Measurements from ENCODE around the gene CDC73.
"Not testable (repeated sequence)": the region's sequence is repeated elsewhere in the genome, so short reads cannot be mapped to it uniquely, and the experiment has no call there.

The CDC73 gene

GRCh38 chr1:193183019-193183627, 61.3 kb downstream of the CDC73 start:
- DNase-seq, result no peak

DNA sequence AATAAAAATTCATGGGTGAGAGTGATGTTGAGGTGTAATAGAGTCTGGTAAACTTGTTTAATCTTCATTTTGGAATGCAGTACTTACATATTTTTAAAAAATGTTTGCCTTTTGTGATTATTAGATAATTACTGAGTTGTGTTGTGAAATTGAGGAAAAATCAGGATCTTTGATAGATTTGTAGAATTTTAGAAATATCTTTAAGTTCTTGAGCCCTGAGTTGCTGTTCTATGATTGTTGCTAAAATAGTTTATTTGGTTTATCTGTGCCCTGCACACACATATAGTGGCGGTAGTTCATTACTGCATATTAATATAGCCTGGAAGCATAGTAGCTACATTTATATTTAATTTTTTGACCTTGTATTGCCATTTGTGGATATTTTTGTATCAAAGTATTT, 62.9 kb downstream of the CDC73 start:
- DNase-seq, result no peak

DNA sequence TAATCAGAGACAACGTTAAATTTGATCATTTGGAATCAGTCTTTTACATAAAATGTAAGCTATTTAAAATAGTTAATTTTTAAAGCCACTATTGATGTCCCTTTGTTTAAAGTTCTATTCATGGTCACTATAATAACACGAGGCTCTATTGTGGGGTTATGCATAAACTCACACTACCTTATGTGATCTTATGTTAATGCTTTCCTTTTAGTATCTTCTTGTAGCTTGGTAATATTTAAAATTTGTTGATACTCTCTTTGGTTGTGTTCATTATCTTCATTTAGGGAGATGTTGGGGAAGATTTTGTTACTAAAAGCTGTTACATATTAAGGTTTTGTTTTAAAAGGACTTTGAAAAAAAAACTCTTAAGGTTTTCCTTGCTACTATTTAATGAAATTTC, 63.4 kb downstream of the CDC73 start:
- no peak for DNase-seq

DNA sequence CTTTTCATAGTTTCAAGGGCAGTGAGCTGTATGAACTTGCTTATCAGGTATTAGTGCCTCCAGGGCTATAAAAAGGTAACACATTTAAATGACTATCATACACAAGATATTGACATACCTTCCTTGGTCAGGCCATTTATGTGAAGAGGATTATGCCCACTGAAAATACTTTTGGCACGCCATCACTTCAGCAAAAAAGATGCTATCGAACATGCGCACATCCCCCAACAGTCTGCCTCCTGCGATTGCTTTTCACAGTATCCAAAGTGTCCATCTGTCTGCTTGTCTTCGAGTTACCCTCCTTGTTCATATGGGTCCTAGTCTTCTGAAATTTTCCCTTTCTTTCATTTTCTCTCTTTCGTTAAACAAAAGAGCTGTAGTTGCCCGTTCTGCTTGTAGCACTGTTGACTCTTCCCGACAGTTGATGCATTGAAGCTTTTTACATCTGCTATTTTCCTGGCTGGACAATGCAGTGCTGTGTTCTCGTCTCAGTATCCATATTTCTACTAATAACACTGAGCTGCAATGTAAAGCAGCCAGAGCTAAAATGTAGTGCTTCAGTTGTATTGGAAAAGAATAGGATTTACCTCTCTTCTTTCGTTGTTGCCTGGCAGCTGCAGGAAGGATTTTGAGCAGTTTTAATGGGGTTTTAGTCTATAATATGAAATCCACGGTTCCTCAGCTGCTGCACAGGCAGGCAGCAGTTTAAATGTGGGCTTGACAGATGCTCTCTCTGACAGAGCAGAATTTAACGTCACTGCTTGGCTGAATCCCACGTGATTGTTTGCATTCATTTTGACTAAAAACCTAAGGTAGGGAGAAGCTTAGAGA, 64.3 kb downstream of the CDC73 start, which contains the start of gene B3GALT2:
TSS of gene B3GALT2 (minus strand) at position 713 of the 831 bp plus-strand sequence. CDS start 5,051 bp downstream, outside the sequence.
- no peak for DNase-seq

GRCh38 chr1:193187114-193187513, 65.3 kb downstream of the CDC73 start:
- no peak for DNase-seq

GRCh38 chr1:193188915-193189314, 67.1 kb downstream of the CDC73 start:
- DNase-seq, result not testable (repeated sequence)

DNA sequence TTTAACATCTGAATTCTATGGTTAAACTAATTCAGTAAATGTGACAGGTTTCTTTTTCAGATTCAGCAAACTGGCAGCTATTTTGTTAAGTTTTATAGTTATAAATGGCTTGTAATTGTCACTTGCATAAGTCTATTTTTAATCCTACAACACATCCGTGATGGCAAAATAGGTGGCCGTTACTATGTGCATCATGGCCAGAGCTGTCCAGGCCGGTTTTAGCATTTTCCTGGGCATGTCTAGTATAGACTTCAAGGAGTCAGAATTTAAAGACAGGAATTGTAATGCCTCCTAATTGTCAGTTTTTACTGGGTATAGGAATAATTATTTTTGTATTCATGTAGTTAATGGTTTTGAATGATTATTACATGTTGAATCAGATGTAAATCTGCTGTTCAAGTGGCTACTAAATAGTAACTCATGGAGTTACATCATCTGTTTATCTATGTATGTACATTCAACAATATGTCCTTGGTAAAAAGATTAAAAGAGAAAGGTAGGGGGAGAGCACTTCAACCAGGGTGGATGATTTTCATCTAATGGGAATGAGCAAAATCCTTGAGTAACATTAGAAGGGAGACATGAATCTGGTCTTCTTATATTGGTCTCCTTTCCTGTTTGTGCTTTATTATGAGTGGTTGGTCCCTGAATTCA, 67.7 kb downstream of the CDC73 start:
- no peak for DNase-seq

- DNase-seq, result no peak
These were observed 68.4 kb downstream of the CDC73 start for GRCh38 chr1:193190096-193190744.

DNA sequence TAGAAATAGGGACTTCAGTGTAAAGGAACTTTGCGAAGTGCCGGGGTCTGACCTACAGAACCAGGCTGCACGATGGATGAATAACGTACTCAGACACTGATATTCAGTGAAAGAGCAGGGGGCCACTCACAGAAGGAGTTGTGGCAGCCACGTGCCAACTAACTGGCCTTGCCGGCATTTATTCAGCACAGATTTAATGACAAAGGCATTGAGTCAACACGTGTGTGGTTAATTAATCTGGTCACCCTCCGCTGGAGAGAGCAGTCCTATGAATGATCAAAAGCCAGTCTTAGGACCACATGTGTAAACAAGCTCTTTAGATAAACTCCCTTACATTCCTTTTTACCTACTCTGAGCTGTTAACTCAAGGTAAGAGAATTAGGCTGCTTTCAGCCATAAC, 70.8 kb downstream of the CDC73 start:
- no peak for DNase-seq

GRCh38 chr1:193199940-193200339, 78.1 kb downstream of the CDC73 start:
- no peak for DNase-seq

DNA sequence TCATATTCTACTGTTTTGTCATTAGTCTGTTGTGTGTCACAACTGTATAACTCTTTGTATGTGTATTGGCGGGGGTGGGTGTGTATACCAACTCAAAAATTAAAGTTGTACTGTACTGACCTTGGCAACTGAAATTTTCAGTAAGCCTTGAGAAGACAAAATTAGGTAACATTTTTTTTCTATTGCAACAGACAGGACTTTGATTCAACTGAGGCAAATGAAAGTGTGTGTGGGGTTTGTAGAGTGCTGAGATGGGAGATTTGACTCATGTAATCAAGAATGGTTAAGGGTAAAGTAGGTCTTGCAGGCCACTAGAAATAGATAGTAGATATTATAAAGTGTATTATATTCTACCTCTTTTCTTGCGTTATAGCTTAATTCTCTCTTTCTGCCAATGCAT, 79.2 kb downstream of the CDC73 start:
- no peak for DNase-seq

DNA sequence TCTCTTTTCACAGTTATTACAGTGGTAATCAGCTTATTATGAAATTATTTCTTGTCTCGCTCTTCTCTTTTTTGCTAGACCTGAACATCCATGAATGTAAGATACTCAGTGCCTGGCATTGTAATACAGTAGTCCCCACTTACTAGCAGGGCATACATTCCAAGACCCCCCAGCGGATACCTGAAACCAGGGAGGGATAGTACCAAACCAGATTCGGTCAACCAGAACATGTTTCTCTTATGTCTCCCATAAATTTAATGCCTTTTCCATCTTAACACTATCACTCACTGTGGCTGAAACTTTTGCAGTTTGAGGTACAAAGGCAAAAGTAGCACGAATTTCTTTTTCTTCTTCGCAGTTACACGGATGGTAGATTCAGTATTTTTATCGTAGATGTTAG, 89.2 kb downstream of the CDC73 start:
- no peak for DNase-seq

GRCh38 chr1:193211539-193211938, 89.7 kb downstream of the CDC73 start:
- no peak for DNase-seq

- no peak for DNase-seq
These were observed 90.8 kb downstream of the CDC73 start for GRCh38 chr1:193212637-193213036.

DNA sequence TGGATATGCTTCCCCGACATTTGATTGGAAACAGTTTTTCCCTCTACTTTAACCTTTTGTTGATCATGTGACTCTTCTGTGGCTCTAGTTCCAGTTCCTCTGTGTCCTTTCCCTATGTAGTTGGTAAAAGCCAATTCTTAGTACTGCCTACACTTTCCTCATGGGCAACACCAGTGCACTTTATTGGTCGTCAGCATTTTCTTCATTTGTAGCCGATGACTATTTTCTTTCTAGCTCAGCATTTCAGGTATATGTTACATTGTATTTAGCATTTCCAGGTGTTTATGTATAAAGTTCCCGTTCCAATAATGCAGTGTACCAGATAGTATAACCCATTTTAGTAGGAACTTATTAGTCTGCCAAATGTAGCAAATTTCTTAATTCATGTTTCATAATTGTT, 92.2 kb downstream of the CDC73 start:
- DNase-seq, result no peak

DNA sequence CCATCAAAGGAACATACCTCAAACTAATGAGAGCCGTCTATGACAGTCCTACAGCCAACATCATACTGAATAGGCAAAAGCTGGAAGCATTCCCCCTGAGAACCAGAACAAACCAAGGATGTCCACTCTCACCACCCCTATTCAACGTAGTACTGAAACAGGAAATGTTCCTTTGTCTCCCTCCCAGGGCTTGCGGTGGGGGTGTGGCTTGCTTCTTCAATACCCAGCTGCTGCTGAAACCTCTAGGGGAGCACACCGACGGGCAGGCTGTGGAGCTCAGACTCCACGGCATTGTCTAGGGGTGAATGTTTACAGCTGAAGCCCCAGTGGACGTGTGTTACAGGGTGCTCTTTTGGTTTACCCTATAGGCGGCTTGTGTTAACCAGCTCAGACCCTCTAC, 95.1 kb downstream of the CDC73 start:
- no peak for DNase-seq

DNA sequence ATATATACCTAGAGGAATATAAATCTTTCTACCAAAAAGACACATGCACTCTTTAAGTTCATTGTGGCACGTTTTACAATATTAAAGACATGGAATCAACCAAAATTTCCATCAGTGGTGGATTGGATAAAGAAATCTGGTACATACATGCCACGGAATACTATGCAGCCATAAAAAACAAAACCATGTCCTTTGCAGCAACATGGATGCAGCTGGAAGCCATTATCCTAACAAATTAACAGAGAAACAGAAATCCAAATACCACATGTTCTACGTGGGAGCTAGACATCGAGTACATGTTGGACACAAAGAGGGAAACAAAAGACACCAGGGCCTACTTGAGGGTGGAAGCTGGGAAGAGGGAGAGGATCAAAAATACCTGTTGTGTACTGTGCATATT, 97.6 kb downstream of the CDC73 start:
- DNase-seq, result no peak

DNA sequence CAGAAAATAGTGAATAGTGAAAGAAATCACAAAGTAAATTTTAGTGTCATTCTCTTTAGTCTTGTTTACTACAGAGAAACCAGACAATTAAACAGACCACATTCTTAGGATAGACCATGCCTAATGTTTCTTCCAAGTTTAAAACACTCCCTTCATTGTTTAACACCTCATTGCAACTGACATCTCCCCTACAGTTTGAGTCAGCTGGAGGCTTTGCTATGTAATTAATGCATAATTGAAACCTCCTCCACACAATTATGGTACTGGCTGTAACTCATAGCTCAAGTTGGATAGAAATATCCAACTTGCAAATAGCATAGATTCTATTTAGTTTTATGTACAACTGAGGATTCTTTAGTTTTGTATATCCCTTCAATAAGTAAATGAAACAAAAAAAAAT, 99.8 kb downstream of the CDC73 start:
- no peak for DNase-seq

GRCh38 chr1:193222056-193222615, 100.3 kb downstream of the CDC73 start:
- no peak for DNase-seq

DNA sequence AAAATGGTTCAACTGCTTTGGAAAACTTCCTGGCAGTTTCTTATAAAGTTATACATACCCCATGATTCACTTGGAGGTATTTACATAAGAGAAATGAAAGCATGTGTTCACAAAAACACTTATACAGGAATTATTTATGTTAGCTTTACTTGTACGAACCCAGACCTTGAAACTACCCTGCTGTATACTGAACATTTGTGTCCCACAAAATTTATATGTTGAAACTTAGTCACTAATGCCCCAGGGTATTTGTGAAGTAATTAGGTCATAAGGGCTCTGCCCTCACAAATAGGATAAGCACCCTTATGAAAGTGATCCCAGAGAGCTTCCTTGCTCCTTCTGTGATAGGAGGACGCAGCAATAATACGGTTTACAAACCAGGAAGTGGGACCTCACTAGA, 107.3 kb downstream of the CDC73 start:
- DNase-seq, result no peak

GRCh38 chr1:193231146-193231545, 109.3 kb downstream of the CDC73 start:
- DNase-seq, result not testable (repeated sequence)

DNA sequence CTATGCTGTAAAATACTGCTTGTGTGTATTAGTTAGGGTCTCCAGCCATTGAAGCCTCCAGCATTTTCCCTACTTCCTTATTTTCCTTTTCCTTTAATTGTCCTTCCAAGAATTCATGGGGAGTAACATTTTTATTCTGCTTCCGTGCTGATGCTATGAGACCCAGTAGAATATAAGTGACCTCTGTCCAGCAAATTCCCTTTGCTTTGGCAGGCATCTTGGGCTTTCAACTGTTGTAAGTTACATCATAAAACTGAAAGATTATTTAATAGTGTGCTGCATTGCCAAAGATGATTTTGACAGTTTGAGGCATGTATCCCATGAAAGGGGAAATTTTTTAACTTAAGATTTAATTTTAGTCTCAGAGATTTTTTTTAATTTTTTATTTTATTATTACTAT, 112.7 kb downstream of the CDC73 start:
- no peak for DNase-seq

GRCh38 chr1:193237381-193237978, 115.6 kb downstream of the CDC73 start:
- DNase-seq, result no peak
